Measurements from ENCODE around the gene OR8H3.

GRCh38 chr11:56151376-56151775 lies 29.2 kb downstream of the OR8H3 start:
- TF ChIP-seq OSR1 (CRISPR knock-in tag; IDR thresholded peaks at IDR 0.05) (no peak), TOX (CRISPR knock-in tag; IDR thresholded peaks at IDR 0.05; ENCODE audit: borderline replicate concordance) (no peak), ZFP3 (CRISPR knock-in tag; IDR thresholded peaks at IDR 0.05) (no peak), ARNTL (CRISPR knock-in tag; IDR thresholded peaks at IDR 0.05; ENCODE audit: borderline replicate concordance, low read depth) (no peak), TCF4 (CRISPR knock-in tag; IDR thresholded peaks at IDR 0.05; ENCODE audit: borderline replicate concordance) (no peak)
- TF ChIP-seq, protein P1, sequence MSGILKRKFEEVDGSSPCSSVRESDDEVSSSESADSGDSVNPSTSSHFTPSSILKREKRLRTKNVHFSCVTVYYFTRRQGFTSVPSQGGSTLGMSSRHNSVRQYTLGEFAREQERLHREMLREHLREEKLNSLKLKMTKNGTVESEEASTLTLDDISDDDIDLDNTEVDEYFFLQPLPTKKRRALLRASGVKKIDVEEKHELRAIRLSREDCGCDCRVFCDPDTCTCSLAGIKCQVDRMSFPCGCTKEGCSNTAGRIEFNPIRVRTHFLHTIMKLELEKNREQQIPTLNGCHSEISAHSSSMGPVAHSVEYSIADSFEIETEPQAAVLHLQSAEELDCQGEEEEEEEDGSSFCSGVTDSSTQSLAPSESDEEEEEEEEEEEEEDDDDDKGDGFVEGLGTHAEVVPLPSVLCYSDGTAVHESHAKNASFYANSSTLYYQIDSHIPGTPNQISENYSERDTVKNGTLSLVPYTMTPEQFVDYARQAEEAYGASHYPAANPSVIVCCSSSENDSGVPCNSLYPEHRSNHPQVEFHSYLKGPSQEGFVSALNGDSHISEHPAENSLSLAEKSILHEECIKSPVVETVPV (CRISPR knock-in tag; IDR thresholded peaks at IDR 0.05): no peak
- TF ChIP-seq, protein P2, sequence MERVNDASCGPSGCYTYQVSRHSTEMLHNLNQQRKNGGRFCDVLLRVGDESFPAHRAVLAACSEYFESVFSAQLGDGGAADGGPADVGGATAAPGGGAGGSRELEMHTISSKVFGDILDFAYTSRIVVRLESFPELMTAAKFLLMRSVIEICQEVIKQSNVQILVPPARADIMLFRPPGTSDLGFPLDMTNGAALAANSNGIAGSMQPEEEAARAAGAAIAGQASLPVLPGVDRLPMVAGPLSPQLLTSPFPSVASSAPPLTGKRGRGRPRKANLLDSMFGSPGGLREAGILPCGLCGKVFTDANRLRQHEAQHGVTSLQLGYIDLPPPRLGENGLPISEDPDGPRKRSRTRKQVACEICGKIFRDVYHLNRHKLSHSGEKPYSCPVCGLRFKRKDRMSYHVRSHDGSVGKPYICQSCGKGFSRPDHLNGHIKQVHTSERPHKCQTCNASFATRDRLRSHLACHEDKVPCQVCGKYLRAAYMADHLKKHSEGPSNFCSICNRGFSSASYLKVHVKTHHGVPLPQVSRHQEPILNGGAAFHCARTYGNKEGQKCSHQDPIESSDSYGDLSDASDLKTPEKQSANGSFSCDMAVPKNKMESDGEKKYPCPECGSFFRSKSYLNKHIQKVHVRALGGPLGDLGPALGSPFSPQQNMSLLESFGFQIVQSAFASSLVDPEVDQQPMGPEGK (CRISPR knock-in tag; IDR thresholded peaks at IDR 0.05; ENCODE audit: borderline replicate concordance): no peak

Data from SK-N-SH treated with all-trans-retinoic acid at 6 μM for 48 hours (cell line).